Stomach smooth muscle (tissue), 2 donors: Measurements from ENCODE around the gene CARS1.

Experiments
- H3K27ac ChIP-seq: one replicate; pipeline ENCODE4 v1.7.0; 2013; ENCODE audit warnings: mild to moderate bottlenecking, low read length, inconsistent platforms
- H3K27me3 ChIP-seq, 2 donors: one replicate each; pipeline ENCODE4 v1.7.0; 2013; ENCODE audit warnings: low read length in 2 of 2; ENCODE audit not compliant: insufficient read depth in 2 of 2, control insufficient read depth in 1 of 2
- H3K36me3 ChIP-seq, 2 donors: one replicate each; pipeline ENCODE4 v1.7.0; 2013; ENCODE audit warnings: low read length in 2 of 2; ENCODE audit not compliant: control insufficient read depth in 2 of 2, insufficient read depth in 2 of 2
- H3K4me1 ChIP-seq: one replicate; pipeline ENCODE4 v1.7.0; 2013; ENCODE audit warnings: low read length; ENCODE audit not compliant: control insufficient read depth, insufficient read depth
- H3K4me3 ChIP-seq, 2 donors: one replicate each; pipeline ENCODE4 v1.7.0; 2013; ENCODE audit warnings: low read length in 2 of 2
- H3K9ac ChIP-seq, 2 donors: one replicate each; pipeline ENCODE4 v1.7.0; 2013; ENCODE audit warnings: low read length in 2 of 2, mild to moderate bottlenecking in 1 of 2
- H3K9me3 ChIP-seq, 2 donors: one replicate each; pipeline ENCODE4 v1.7.0; 2013; ENCODE audit warnings: low read length in 2 of 2; ENCODE audit not compliant: control insufficient read depth in 2 of 2
- donor health status: healthy.
- donor health status: Pancreatic carcinoma.

The CARS1 gene

GRCh38 chr11:3036419-3036818, 20.8 kb downstream of the CARS1 start:
- Histone ChIP-seq H3K9me3 (no peaks in the 10 kb centered on the region), H3K4me1 (peaks cover 9% of the 10 kb centered on the region), H3K9ac (no peak overlapping the region), H3K27me3 (no peaks in the 10 kb centered on the region), H3K4me3 (no peak overlapping the region), H3K36me3 (peaks cover 46 to 66% of the 10 kb centered on the region in 2 donors), H3K27ac (no peak overlapping the region)

- H3K4me3 ChIP-seq: no peak overlapping the region
- peaks cover 38 to 63% of the 10 kb centered on the region in 2 donors for H3K36me3 ChIP-seq
- H3K4me1 ChIP-seq: peaks cover 9% of the 10 kb centered on the region
- no peak overlapping the region for H3K9ac ChIP-seq
- H3K27ac ChIP-seq: no peak overlapping the region
- no peaks in the 10 kb centered on the region for H3K9me3 ChIP-seq
- H3K27me3 ChIP-seq: no peaks in the 10 kb centered on the region
These were observed 21.9 kb downstream of the CARS1 start for GRCh38 chr11:3035333-3035732.

- Histone ChIP-seq H3K36me3 (peaks cover 39 to 53% of the 10 kb centered on the region in 2 donors), H3K9ac (no peak overlapping the region)
These were observed 26.7 kb downstream of the CARS1 start for GRCh38 chr11:3030289-3031070.

GRCh38 chr11:3028813-3029212, 28.4 kb downstream of the CARS1 start:
- Histone ChIP-seq H3K9ac (no peak overlapping the region), H3K4me1 (no peaks in the 10 kb centered on the region), H3K27ac (no peak overlapping the region), H3K36me3 (peaks cover 42 to 47% of the 10 kb centered on the region in 2 donors), H3K27me3 (no peaks in the 10 kb centered on the region), H3K9me3 (no peaks in the 10 kb centered on the region), H3K4me3 (no peak overlapping the region)

More at GRCh38 chr11:3030289-3031070, 26.7 kb downstream of the CARS1 start:
- Histone ChIP-seq H3K4me3 (no peak overlapping the region), H3K27me3 (no peaks in the 10 kb centered on the region), H3K27ac (no peak overlapping the region), H3K4me1 (no peaks in the 10 kb centered on the region), H3K9me3 (no peaks in the 10 kb centered on the region)

GRCh38 chr11:3026803-3027202, 30.4 kb downstream of the CARS1 start:
- peaks cover 40 to 47% of the 10 kb centered on the region in 2 donors for H3K36me3 ChIP-seq

GRCh38 chr11:3022982-3023381, 34.2 kb downstream of the CARS1 start:
- no peak overlapping the region for H3K27ac ChIP-seq
- H3K36me3 ChIP-seq: peaks cover 40 to 44% of the 10 kb centered on the region in 2 donors
- no peaks in the 10 kb centered on the region for H3K27me3 ChIP-seq
- H3K4me3 ChIP-seq: no peak overlapping the region
- H3K9ac ChIP-seq: no peak overlapping the region
- H3K9me3 ChIP-seq: no peaks in the 10 kb centered on the region
- H3K4me1 ChIP-seq: no peaks in the 10 kb centered on the region

More at GRCh38 chr11:3026803-3027202, 30.4 kb downstream of the CARS1 start:
- no peak overlapping the region for H3K27ac ChIP-seq
- no peaks in the 10 kb centered on the region for H3K4me1 ChIP-seq
- no peak overlapping the region for H3K9ac ChIP-seq
- no peaks in the 10 kb centered on the region for H3K9me3 ChIP-seq
- no peaks in the 10 kb centered on the region for H3K27me3 ChIP-seq
- no peak overlapping the region for H3K4me3 ChIP-seq

- H3K27ac ChIP-seq: no peak overlapping the region
- peaks cover 45 to 48% of the 10 kb centered on the region in 2 donors for H3K36me3 ChIP-seq
- no peak overlapping the region for H3K9ac ChIP-seq
- no peak overlapping the region for H3K4me3 ChIP-seq
- H3K9me3 ChIP-seq: no peaks in the 10 kb centered on the region
- H3K4me1 ChIP-seq: no peaks in the 10 kb centered on the region
- no peaks in the 10 kb centered on the region for H3K27me3 ChIP-seq
These were observed 34.8 kb downstream of the CARS1 start for GRCh38 chr11:3022300-3022967.

- Histone ChIP-seq H3K9ac (no peak overlapping the region), H3K9me3 (no peaks in the 10 kb centered on the region), H3K36me3 (peaks cover 47 to 48% of the 10 kb centered on the region in 2 donors), H3K27ac (no peak overlapping the region), H3K27me3 (no peaks in the 10 kb centered on the region), H3K4me3 (no peak overlapping the region), H3K4me1 (no peaks in the 10 kb centered on the region)
These were observed 36.1 kb downstream of the CARS1 start for GRCh38 chr11:3021125-3021524.

- Histone ChIP-seq H3K4me3 (no peak overlapping the region), H3K36me3 (peaks cover 50 to 53% of the 10 kb centered on the region in 2 donors), H3K4me1 (no peaks in the 10 kb centered on the region), H3K9me3 (no peaks in the 10 kb centered on the region), H3K9ac (no peak overlapping the region), H3K27me3 (no peaks in the 10 kb centered on the region), H3K27ac (no peak overlapping the region)
These were observed 37.2 kb downstream of the CARS1 start for GRCh38 chr11:3020011-3020410.

GRCh38 chr11:3018596-3018995, 38.6 kb downstream of the CARS1 start:
- Histone ChIP-seq H3K27ac (no peak overlapping the region), H3K4me3 (no peak overlapping the region), H3K9me3 (no peaks in the 10 kb centered on the region), H3K27me3 (no peaks in the 10 kb centered on the region), H3K36me3 (peaks cover 57 to 65% of the 10 kb centered on the region in 2 donors), H3K4me1 (no peaks in the 10 kb centered on the region), H3K9ac (no peak overlapping the region)

- peaks cover 59 to 68% of the 10 kb centered on the region in 2 donors for H3K36me3 ChIP-seq
- H3K4me3 ChIP-seq: no peak overlapping the region
- no peak overlapping the region for H3K9ac ChIP-seq
- H3K4me1 ChIP-seq: no peaks in the 10 kb centered on the region
- H3K27me3 ChIP-seq: no peaks in the 10 kb centered on the region
- no peak overlapping the region for H3K27ac ChIP-seq
- H3K9me3 ChIP-seq: no peaks in the 10 kb centered on the region
These were observed 40.4 kb downstream of the CARS1 start for GRCh38 chr11:3016861-3017260.
